GM23248 (cell line): ENCODE data around the gene NCAM1.

Source experiments
- EZH2 ChIP-seq: fragments of 200-600 bp; sonication (generic); IDR thresholded peaks from 2 replicates; pipeline ENCODE4 v1.6.1; 2018; ENCODE audit warnings: antibody characterized with exemption, mild to moderate bottlenecking; ENCODE audit not compliant: insufficient read depth, poor library complexity, severe bottlenecking
- EZH2phosphoT487 ChIP-seq: fragments of 200-600 bp; sonication (generic); IDR thresholded peaks from 2 replicates; pipeline ENCODE4 v1.6.1; 2018; ENCODE audit warnings: antibody characterized with exemption, moderate library complexity, mild to moderate bottlenecking, low read depth; ENCODE audit not compliant: insufficient read depth

DNA sequence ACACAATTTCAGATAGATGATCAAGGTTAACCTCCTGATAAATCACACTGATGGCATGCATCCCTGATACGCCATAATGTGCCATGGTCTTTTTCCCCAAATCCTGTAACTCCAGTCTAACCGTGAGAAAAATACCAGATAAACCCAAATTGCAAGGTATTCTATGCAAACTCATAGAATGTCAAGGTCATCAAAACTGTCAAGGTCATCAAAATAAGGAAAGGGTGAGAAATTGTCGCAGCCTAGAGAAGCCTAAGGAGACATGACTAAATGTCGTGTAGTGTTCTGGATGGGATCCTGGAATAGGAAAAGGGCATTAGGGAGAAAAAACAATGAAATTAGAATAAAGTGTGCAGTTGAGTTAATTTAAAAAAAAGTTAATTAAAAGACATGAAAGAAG is 357.9 kb downstream of the NCAM1 start:
- TF ChIP-seq EZH2 (no peak), EZH2phosphoT487 (no peak)
